GM19397 (cell line): ENCODE results near the gene ATP11C.
"Not testable (repeated sequence)": the region's sequence is repeated elsewhere in the genome, so short reads cannot be mapped to it uniquely, and the experiment has no call there.

ENCODE experiments used
- ATAC-seq: cut with Tn5 transposase; IDR thresholded peaks from one replicate; pipeline ENCODE4 v1.9.1; 2021; ENCODE audit warnings: mild to moderate bottlenecking, moderate library complexity; ENCODE audit not compliant: unreplicated experiment

ATP11C gene

GRCh38 chrX:139864640-139865039, 68.2 kb downstream of the ATP11C start:
- no peak for ATAC-seq

GRCh38 chrX:139862208-139862607, 70.6 kb downstream of the ATP11C start:
- no peak for ATAC-seq

GRCh38 chrX:139856826-139857225, 76.0 kb downstream of the ATP11C start:
- not testable (repeated sequence) for ATAC-seq

GRCh38 chrX:139851730-139852129, 81.1 kb downstream of the ATP11C start:
- ATAC-seq = no peak

- no peak for ATAC-seq
Observed at GRCh38 chrX:139850968-139851367, 81.9 kb downstream of the ATP11C start.

GRCh38 chrX:139844884-139845283, 88.0 kb downstream of the ATP11C start:
- ATAC-seq = no peak

GRCh38 chrX:139844163-139844562, 88.7 kb downstream of the ATP11C start:
- no peak for ATAC-seq

GRCh38 chrX:139842326-139843185, 90.3 kb downstream of the ATP11C start:
- no peak for ATAC-seq

GRCh38 chrX:139836335-139836734, 96.5 kb downstream of the ATP11C start:
- not testable (repeated sequence) for ATAC-seq

DNA sequence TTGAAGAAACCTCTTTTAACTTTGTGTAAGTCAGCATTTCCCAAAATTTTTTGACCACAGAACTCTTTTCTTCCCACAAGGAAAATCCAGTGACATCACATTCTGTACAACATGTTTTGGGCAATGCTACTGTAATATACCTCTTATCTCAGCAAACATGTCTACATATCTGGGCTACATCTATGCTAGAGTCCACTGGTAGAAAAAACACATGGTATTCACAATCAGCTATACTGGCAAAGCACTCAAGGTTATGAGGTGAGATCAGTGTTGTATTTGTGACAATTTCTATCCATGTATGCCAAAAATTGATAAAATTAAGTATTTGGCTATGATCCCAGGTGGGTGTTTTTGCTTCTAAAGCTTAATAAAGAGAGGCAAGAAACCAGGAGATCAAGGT, 98.0 kb downstream of the ATP11C start:
- no peak for ATAC-seq

GRCh38 chrX:139832718-139833309, 100.0 kb downstream of the ATP11C start:
- ATAC-seq = no peak

- peak; percentile 78 for ATAC-seq
Observed at GRCh38 chrX:139831675-139832456, 101.0 kb downstream of the ATP11C start.

- ATAC-seq = no peak
Observed at GRCh38 chrX:139831017-139831416, 101.8 kb downstream of the ATP11C start.

- ATAC-seq = no peak
Observed at GRCh38 chrX:139828830-139829229, 104.0 kb downstream of the ATP11C start.

GRCh38 chrX:139828033-139828432, 104.8 kb downstream of the ATP11C start:
- no peak for ATAC-seq

DNA sequence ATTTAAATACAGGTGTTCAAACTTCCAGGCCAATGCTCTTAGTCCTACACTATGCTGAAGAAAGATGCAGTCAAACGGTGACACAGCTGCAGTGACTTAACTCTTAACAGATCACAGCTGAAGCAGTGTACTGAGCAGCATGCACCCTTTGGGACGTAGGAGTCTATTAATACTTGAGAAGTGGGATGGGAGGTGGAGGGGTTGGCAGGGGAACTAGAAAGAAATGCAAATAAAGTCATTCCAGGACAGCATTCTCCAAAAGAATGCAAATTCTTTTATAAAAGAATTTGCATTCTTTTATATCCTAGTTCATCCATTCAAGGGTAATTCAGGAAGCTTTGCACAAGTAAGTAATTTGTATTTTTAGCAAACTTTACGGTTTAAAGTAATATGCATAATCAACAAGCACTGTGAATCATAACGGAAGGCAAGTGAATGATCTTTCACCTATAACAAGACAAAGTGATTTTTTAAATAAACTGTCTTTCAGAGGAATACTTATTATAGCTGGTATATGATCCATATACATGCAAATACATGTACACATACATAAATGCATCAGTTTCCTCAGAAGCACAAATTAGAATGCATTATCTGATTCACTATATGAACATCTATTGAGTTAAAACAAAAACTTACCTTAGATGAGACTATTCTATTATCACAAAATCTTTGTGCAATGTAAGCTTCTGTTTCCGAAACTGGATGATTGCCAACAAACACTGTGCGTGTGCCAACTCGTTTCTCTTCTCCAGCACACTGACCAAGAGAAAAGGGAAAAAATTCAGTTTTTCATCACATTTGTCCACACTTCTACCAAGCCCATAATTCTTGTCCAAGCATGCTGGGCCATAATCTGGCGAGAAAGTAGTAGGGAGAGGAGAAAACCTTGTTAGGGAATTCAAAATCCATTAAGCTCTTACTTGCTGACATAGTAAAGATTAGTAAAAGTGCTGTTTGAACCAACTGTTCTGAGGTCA, 106.5 kb downstream of the ATP11C start:
- no peak for ATAC-seq

- no peak for ATAC-seq
Observed at GRCh38 chrX:139825618-139826017, 107.2 kb downstream of the ATP11C start.

DNA sequence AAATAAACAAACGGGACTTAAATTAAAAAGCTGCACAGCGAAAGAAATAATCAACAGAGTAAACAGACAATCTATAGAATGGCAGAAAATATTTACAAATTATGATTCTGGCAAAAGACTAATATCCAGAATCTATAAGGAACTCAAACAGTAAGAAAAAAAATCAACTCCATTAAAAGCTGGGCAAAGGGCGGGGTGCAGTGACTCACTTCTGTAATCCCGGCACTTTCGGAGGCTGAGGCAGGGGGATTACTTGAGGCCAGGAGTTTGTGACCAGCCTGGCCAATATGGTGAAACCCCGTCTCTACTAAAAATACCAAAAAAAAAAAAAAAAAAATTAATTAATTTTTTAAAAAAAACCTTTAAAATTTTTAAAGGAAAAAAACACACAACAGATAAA, 109.0 kb downstream of the ATP11C start:
- no peak for ATAC-seq

- no peak for ATAC-seq
Observed at GRCh38 chrX:139820358-139820984, 112.4 kb downstream of the ATP11C start.

DNA sequence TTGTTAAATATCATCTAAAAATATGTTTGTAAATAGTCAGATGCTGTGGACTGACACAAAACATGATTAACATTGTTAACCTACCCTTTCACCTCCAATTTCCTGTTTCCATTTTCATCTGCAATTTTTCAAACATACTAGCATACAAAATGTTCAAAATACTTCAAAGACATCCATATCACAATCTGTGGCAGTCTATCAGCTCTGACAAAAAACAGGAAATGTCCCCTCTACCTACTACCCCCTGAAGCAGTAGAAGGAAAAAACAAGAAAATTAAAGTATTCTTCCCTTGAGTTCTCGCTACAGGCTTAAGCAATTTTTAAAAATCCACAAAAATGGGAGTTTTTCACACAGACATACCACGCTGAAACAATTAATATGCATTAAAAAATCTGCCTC, 116.6 kb downstream of the ATP11C start:
- ATAC-seq = no peak
